Stimulated activated CD4-positive, alpha-beta T cell treated with anti-CD3 and anti-CD28 coated beads, Interleukin-2, amount 100 ng/mL, for 24 hours (primary cell): Measurements from ENCODE around the gene TSR2.

Experiments
- DNase-seq, 2 donors: peaks; one replicate each; pipeline ENCODE4 v3.0.0-alpha.2; 2020

TSR2 gene

GRCh38 chrX:54439960-54440871 lies at the start of gene TSR2:
TSR2 (plus strand) TSS chrX:54440404; CDS start chrX:54440422, 18 bp downstream.
- DNase-seq, result peak; percentile 74 to 77

GRCh38 chrX:54397113-54397512 lies 43.1 kb upstream of the TSR2 start:
- no peak for DNase-seq

GRCh38 chrX:54407266-54407665 lies 32.9 kb upstream of the TSR2 start:
- DNase-seq, result no peak

- no peak for DNase-seq
Measured at GRCh38 chrX:54411732-54412131, 28.5 kb upstream of the TSR2 start.

- no peak for DNase-seq
Measured at GRCh38 chrX:54413753-54414152, 26.5 kb upstream of the TSR2 start.

GRCh38 chrX:54415534-54416350 lies 24.5 kb upstream of the TSR2 start:
- no peak for DNase-seq

GRCh38 chrX:54416965-54417364 lies 23.2 kb upstream of the TSR2 start:
- no peak for DNase-seq

GRCh38 chrX:54419559-54420302 lies 20.5 kb upstream of the TSR2 start:
- DNase-seq, result no peak

GRCh38 chrX:54422168-54422567 lies 18.0 kb upstream of the TSR2 start:
- no peak for DNase-seq

- no peak for DNase-seq
Measured at GRCh38 chrX:54423161-54423888, 16.9 kb upstream of the TSR2 start.

GRCh38 chrX:54427837-54428424 lies 12.3 kb upstream of the TSR2 start:
- DNase-seq, result no peak

- no peak for DNase-seq
Measured at GRCh38 chrX:54430519-54430918, 9.7 kb upstream of the TSR2 start.

- no peak for DNase-seq
Measured at GRCh38 chrX:54435121-54435520, 5.1 kb upstream of the TSR2 start.

GRCh38 chrX:54442790-54443189 lies 2.6 kb downstream of the TSR2 start:
- no peak for DNase-seq

- DNase-seq, result no peak
Measured at GRCh38 chrX:54444752-54445151, 4.5 kb downstream of the TSR2 start.

- DNase-seq, result no peak
Measured at GRCh38 chrX:54446084-54446483, 5.9 kb downstream of the TSR2 start.

GRCh38 chrX:54447461-54447860 lies 7.3 kb downstream of the TSR2 start:
- no peak for DNase-seq

- no peak for DNase-seq
Measured at GRCh38 chrX:54449929-54450328, 9.7 kb downstream of the TSR2 start.

GRCh38 chrX:54452920-54453319 lies 12.7 kb downstream of the TSR2 start:
- no peak for DNase-seq

GRCh38 chrX:54470054-54470760 lies 30.0 kb downstream of the TSR2 start:
- no peak for DNase-seq
